Measurements from ENCODE around the gene RAPGEF5. TPM values are rescaled to one million over a fixed set of nuclear protein-coding genes. Genes with fewer than 3 reads are reported as not detected.

RAPGEF5 gene
- total RNA-seq, 1 experiment from 2014 or later, result 13.3 TPM

DNA sequence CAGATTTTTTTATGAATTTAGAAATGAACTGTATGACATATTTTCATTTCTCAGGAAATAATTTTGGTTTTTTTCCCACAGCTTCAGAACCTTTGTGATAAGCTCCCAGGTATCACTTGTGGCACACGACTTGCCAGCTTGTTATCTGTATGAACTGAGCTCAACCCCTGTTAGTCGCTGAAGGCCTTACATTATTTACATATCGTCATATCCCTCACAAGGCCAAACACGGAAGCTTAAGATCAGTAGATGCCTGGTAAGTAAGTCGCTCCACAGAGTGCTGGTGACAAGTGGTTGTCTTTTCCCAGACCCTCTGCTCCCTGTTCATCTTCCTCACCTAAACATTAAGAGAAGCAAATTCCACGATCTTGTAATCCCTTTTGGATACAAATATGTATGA lies 55.2 kb downstream of the RAPGEF5 start:
- H3K4ac ChIP-seq (ENCODE audit: low read depth, low read length), result no peak overlapping the region
- H3K23me2 ChIP-seq (ENCODE audit: insufficient read length, low read depth, low read length, poor library complexity, severe bottlenecking), result no peaks in the 10 kb centered on the region
- TF ChIP-seq, protein P1, sequence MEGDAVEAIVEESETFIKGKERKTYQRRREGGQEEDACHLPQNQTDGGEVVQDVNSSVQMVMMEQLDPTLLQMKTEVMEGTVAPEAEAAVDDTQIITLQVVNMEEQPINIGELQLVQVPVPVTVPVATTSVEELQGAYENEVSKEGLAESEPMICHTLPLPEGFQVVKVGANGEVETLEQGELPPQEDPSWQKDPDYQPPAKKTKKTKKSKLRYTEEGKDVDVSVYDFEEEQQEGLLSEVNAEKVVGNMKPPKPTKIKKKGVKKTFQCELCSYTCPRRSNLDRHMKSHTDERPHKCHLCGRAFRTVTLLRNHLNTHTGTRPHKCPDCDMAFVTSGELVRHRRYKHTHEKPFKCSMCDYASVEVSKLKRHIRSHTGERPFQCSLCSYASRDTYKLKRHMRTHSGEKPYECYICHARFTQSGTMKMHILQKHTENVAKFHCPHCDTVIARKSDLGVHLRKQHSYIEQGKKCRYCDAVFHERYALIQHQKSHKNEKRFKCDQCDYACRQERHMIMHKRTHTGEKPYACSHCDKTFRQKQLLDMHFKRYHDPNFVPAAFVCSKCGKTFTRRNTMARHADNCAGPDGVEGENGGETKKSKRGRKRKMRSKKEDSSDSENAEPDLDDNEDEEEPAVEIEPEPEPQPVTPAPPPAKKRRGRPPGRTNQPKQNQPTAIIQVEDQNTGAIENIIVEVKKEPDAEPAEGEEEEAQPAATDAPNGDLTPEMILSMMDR (conservative IDR thresholded peaks at IDR 0.05), result no peak
- no peak overlapping the region for H3K23ac ChIP-seq (ENCODE audit: insufficient read length, low read depth, low read length)
- no peaks in the 10 kb centered on the region for H3K79me2 ChIP-seq (ENCODE audit: insufficient read depth, low read length)
- H3K4me1 ChIP-seq (ENCODE audit: insufficient read depth, low read length), result no peaks in the 10 kb centered on the region
- H2BK120ac ChIP-seq (ENCODE audit: low read depth, low read length, poor library complexity, severe bottlenecking), result no peak overlapping the region
- Mint-ChIP-seq H3K4me1 (no peaks in the 10 kb centered on the region), H3K9me3 (peaks cover 0 to 3% of the 10 kb centered on the region in 2 experiments; a peak in 1 of 5 replicates), H3K36me3 (ENCODE audit: insufficient read depth in 1 of 3, low read depth in 3 of 3) (peaks cover 23 to 34% (median 30%) of the 10 kb centered on the region in 3 experiments), H3K27me3 (ENCODE audit: low read depth) (no peaks in the 10 kb centered on the region), H3K27ac (peak overlapping the region in 1 of 3 experiments; percentile 26; a peak in 1 of 7 replicates), H3K4me3 (no peak overlapping the region)
- H4K20me1 ChIP-seq (ENCODE audit: control insufficient read depth, insufficient read depth, insufficient read length), result no peaks in the 10 kb centered on the region
- WGBS (ENCODE audit: extremely low coverage, insufficient read length, low lambda C conversion rate), result no CpG with 5 or more reads among the region's 6 CpGs
- H2BK12ac ChIP-seq (ENCODE audit: insufficient read length, low read depth, low read length), result no peak overlapping the region
- H3K9me3 ChIP-seq (ENCODE audit: control insufficient read depth, low read depth, low read length), result no peaks in the 10 kb centered on the region
- H3K27me3 ChIP-seq (ENCODE audit: insufficient read depth, low read length), result no peaks in the 10 kb centered on the region
- H2BK20ac ChIP-seq (ENCODE audit: low read depth, low read length, poor library complexity, severe bottlenecking), result no peak overlapping the region
- no peak overlapping the region for H2BK15ac ChIP-seq (ENCODE audit: low read depth, low read length)
- H3K56ac ChIP-seq (ENCODE audit: insufficient read length, low read depth, low read length), result no peak overlapping the region
- no peak overlapping the region for H4K8ac ChIP-seq (replicated peaks; ENCODE audit: insufficient read length, low read depth, low read length)
- H2AK5ac ChIP-seq (ENCODE audit: insufficient read length, low read length), result no peak overlapping the region
- no peak overlapping the region for H3K18ac ChIP-seq (ENCODE audit: insufficient read length, low read depth, low read length)
- no peak overlapping the region for H3T11ph ChIP-seq (ENCODE audit: low read length)
- no peak overlapping the region for H3K9ac ChIP-seq (ENCODE audit: extremely low read depth, insufficient read length, low read length)
- H3K79me1 ChIP-seq (ENCODE audit: insufficient read depth, low read depth, low read length, poor library complexity, severe bottlenecking), result no peaks in the 10 kb centered on the region
- no peak overlapping the region for H2BK5ac ChIP-seq (ENCODE audit: insufficient read length, low read length)
- H3K4me2 ChIP-seq (ENCODE audit: insufficient read depth, insufficient read length, low read length), result no peak overlapping the region
- H3K27ac ChIP-seq (ENCODE audit: insufficient read length, low read depth, low read length), result no peak overlapping the region
- H2AFZ ChIP-seq (ENCODE audit: low read length), result no peak overlapping the region
- no peak overlapping the region for H4K5ac ChIP-seq (ENCODE audit: insufficient read length, low read depth, low read length)
- no peak overlapping the region for H3K14ac ChIP-seq (ENCODE audit: insufficient read depth, low read length)
- H4K91ac ChIP-seq (ENCODE audit: insufficient read length, low read depth, low read length), result no peak overlapping the region
- DNase-seq, result no peak

All from H9 (cell line).